ENCODE results near the gene WDR48. TPM values are rescaled to one million over a fixed set of nuclear protein-coding genes. Genes with fewer than 3 reads are reported as not detected.

Gene WDR48
- total and polyA plus RNA-seq, 2 experiments from 2014 or later: 27.2 to 54.3 TPM

DNA sequence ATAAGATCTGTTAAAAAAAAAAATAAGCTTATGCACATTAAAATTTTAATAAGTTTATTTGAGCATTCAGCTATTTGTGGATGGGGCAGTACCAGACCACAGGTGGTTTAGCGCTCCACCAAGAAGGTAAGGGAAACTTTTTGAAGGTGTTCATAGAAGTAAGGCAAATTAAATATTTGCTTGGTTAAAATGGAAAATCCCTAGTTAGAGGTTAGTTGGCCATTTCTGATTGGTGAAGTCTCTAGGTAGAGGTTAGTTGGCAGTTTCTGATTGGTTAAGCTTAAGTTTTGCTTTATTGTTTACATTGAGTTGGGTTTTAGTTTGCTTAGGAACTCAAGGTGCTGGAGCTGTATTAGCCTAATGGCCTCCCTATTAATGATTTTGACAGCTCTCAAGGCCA lies 30.8 kb upstream of the WDR48 start:
- Mint-ChIP-seq H3K27ac (no peak overlapping the region), H3K27me3 (ENCODE audit: insufficient read depth, low read depth, poor library complexity) (peaks cover 4% of the 10 kb centered on the region), H3K4me3 (no peak overlapping the region), H3K9me3 (no peaks in the 10 kb centered on the region), H3K36me3 (ENCODE audit: low read depth) (no peaks in the 10 kb centered on the region), H3K4me1 (peaks cover 4% of the 10 kb centered on the region; the same call in 2 of the 3 replicates)
- Histone ChIP-seq H3K79me2 (replicated peaks; ENCODE audit: insufficient read depth) (no peaks in the 10 kb centered on the region), H3K27ac (ENCODE audit: low read depth) (no peak overlapping the region), H3F3A (replicated peaks; ENCODE audit: low read depth) (no peaks in the 10 kb centered on the region), H3K4me3 (no peak overlapping the region), H2AFZ (no peak overlapping the region), H3K27me3 (ENCODE audit: insufficient read depth) (no peaks in the 10 kb centered on the region), H3K4me2 (no peak overlapping the region), H3K4me1 (ENCODE audit: insufficient read depth) (no peaks in the 10 kb centered on the region), H3K9me2 (ENCODE audit: insufficient read depth) (no peaks in the 10 kb centered on the region), H4K20me1 (replicated peaks; ENCODE audit: insufficient read depth) (no peaks in the 10 kb centered on the region), H3K36me3 (ENCODE audit: insufficient read depth) (no peaks in the 10 kb centered on the region)
- DNase-seq (ENCODE audit: low spot score): no peak
- TF ChIP-seq POLR2AphosphoS5 (IDR thresholded peaks at IDR 0.05; ENCODE audit: low read depth): no peak
- no peak for TF ChIP-seq ZNF114 (CRISPR knock-in tag; IDR thresholded peaks at IDR 0.05)
- TF ChIP-seq, protein P1, sequence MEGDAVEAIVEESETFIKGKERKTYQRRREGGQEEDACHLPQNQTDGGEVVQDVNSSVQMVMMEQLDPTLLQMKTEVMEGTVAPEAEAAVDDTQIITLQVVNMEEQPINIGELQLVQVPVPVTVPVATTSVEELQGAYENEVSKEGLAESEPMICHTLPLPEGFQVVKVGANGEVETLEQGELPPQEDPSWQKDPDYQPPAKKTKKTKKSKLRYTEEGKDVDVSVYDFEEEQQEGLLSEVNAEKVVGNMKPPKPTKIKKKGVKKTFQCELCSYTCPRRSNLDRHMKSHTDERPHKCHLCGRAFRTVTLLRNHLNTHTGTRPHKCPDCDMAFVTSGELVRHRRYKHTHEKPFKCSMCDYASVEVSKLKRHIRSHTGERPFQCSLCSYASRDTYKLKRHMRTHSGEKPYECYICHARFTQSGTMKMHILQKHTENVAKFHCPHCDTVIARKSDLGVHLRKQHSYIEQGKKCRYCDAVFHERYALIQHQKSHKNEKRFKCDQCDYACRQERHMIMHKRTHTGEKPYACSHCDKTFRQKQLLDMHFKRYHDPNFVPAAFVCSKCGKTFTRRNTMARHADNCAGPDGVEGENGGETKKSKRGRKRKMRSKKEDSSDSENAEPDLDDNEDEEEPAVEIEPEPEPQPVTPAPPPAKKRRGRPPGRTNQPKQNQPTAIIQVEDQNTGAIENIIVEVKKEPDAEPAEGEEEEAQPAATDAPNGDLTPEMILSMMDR (conservative IDR thresholded peaks at IDR 0.05; ENCODE audit: low read depth in 2 of 2): no peak
- no peak for TF ChIP-seq ZNF331 (CRISPR knock-in tag; IDR thresholded peaks at IDR 0.05; ENCODE audit: low read depth)
- TF ChIP-seq, protein P2, sequence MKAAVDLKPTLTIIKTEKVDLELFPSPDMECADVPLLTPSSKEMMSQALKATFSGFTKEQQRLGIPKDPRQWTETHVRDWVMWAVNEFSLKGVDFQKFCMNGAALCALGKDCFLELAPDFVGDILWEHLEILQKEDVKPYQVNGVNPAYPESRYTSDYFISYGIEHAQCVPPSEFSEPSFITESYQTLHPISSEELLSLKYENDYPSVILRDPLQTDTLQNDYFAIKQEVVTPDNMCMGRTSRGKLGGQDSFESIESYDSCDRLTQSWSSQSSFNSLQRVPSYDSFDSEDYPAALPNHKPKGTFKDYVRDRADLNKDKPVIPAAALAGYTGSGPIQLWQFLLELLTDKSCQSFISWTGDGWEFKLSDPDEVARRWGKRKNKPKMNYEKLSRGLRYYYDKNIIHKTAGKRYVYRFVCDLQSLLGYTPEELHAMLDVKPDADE (IDR thresholded peaks at IDR 0.05): no peak
- no peak for TF ChIP-seq EZH2 (IDR thresholded peaks at IDR 0.05; ENCODE audit: low read depth, unreplicated experiment)
- no peak for ATAC-seq

DNA sequence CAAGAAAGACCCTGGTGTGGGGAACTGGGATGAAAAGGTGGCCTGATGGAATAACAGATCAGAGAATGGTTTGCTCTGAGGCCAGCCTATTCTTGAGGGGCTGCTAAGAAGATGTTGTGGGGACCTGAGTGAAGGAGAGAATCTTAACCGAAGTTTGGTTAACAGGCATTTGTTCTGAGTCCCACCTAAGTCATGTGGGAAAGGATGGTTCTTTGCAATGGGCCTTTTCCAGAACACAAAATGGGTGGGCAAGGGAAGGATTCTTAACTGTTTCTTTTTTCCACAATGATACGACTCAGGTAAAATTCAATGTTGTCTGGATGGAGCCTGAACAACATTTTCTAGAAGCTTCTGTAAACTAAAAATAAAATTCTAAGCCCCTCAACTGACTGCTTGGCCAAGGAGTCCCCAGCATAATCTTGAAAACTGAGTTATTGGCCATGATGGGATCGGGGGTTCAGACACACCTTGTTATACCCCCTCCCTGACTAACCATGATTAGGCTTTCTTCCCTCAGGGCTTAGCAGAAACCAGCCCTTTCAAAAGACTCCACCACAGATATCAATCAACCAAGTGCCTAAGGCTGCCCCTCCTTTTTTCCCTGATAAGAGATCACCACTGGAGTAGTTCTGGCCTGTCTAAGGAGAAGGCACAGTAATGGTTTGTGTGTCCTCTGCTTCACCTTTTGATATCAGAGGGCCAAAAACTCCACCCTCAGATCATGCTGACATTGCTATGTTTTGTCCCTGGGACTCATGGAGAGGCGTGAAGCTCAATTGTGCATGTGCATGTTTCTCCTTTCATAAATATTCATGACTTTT lies 30.1 kb upstream of the WDR48 start:
- TF ChIP-seq STAT1 (IDR thresholded peaks at IDR 0.05; ENCODE audit: unreplicated experiment) (no peak), JUNB (IDR thresholded peaks at IDR 0.05; ENCODE audit: unreplicated experiment) (no peak)
- no peaks in the 10 kb centered on the region for H4K20me1 ChIP-seq (replicated peaks; ENCODE audit: insufficient read depth)
- no peak for ATAC-seq
- no peak for DNase-seq (ENCODE audit: low spot score)
- Mint-ChIP-seq H3K27me3 (ENCODE audit: insufficient read depth, low read depth, poor library complexity) (peaks cover 4% of the 10 kb centered on the region), H3K9me3 (no peaks in the 10 kb centered on the region), H3K27ac (no peak overlapping the region), H3K4me1 (peaks cover 4% of the 10 kb centered on the region; the same call in 2 of the 3 replicates), H3K36me3 (ENCODE audit: low read depth) (no peaks in the 10 kb centered on the region), H3K4me3 (no peak overlapping the region)
- H2AFZ ChIP-seq: no peak overlapping the region
- H3K79me2 ChIP-seq (replicated peaks; ENCODE audit: insufficient read depth): no peaks in the 10 kb centered on the region
- H3K27ac ChIP-seq (ENCODE audit: low read depth): no peak overlapping the region
- no peak overlapping the region for H3K4me2 ChIP-seq
- no peaks in the 10 kb centered on the region for H3K27me3 ChIP-seq (ENCODE audit: insufficient read depth)
- H3K4me3 ChIP-seq: no peak overlapping the region
- no peaks in the 10 kb centered on the region for H3K9me2 ChIP-seq (ENCODE audit: insufficient read depth)
- no peaks in the 10 kb centered on the region for H3K36me3 ChIP-seq (ENCODE audit: insufficient read depth)
- H3K4me1 ChIP-seq (ENCODE audit: insufficient read depth): no peaks in the 10 kb centered on the region
- no peaks in the 10 kb centered on the region for H3F3A ChIP-seq (replicated peaks; ENCODE audit: low read depth)

Measured in GM23338 (cell line).